ENCODE measurements around the gene PPAN. TPM values are rescaled to one million over a fixed set of nuclear protein-coding genes. Genes with fewer than 3 reads are reported as not detected.

The PPAN gene
- total and polyA plus RNA-seq, 9 donors, result 6.2 to 58.3 (median 37.8) TPM

DNA sequence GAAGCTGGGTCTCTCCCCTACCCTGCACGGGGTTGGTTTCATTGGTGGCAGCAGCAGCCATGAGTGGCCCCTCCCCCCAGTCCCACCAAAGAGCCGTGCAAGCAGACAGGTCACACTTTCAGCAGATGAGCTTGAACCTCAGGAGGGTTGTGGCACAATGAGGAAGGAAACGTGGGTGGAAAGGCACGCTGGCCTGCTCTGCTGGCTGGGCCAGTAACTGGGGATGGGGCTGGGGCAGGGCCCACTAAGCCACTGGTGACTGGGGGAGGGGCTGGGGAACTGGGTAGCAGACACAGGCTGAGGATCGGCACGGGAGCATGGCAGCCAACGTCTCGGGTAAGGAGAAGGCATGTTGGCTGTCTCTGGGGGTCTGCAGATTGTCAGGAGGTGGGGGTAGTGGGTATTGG is 5.2 kb downstream of the PPAN start, which contains the start of gene P2RY11:
TSS of gene P2RY11 (plus strand) at position 289 of the 407 bp plus-strand sequence. CDS start at position 318, 29 bp downstream.
- TF ChIP-seq POLR2A (IDR thresholded peaks at IDR 0.05) (no peak), EP300 (IDR thresholded peaks at IDR 0.05) (no peak)
- TF ChIP-seq, protein P1, sequence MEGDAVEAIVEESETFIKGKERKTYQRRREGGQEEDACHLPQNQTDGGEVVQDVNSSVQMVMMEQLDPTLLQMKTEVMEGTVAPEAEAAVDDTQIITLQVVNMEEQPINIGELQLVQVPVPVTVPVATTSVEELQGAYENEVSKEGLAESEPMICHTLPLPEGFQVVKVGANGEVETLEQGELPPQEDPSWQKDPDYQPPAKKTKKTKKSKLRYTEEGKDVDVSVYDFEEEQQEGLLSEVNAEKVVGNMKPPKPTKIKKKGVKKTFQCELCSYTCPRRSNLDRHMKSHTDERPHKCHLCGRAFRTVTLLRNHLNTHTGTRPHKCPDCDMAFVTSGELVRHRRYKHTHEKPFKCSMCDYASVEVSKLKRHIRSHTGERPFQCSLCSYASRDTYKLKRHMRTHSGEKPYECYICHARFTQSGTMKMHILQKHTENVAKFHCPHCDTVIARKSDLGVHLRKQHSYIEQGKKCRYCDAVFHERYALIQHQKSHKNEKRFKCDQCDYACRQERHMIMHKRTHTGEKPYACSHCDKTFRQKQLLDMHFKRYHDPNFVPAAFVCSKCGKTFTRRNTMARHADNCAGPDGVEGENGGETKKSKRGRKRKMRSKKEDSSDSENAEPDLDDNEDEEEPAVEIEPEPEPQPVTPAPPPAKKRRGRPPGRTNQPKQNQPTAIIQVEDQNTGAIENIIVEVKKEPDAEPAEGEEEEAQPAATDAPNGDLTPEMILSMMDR (IDR thresholded peaks at IDR 0.05), result no peak
- WGBS, 3 donors, result 60 to 63% (median 62%) methylated on average over 8 of the region's 8 CpGs
- Histone ChIP-seq H3K27ac (no peak within 1 kb of the TSS), H3K4me3 (no peak within 1 kb of the TSS), H3K9me3 (no peaks in the 10 kb centered on the region), H3K4me1 (ENCODE audit: insufficient read depth) (peaks cover 2% of the 10 kb centered on the region), H3K36me3 (no peaks in the 10 kb centered on the region), H3K27me3 (no peaks in the 10 kb centered on the region)
- no peak for DNase-seq
- intact Hi-C loops (cut with DNase I), result loop anchor here in 2 of 4 donors (10.0 kb wide), 2 partner anchors 113 to 133 kb away; no protein-coding TSS in a partner anchor

DNA sequence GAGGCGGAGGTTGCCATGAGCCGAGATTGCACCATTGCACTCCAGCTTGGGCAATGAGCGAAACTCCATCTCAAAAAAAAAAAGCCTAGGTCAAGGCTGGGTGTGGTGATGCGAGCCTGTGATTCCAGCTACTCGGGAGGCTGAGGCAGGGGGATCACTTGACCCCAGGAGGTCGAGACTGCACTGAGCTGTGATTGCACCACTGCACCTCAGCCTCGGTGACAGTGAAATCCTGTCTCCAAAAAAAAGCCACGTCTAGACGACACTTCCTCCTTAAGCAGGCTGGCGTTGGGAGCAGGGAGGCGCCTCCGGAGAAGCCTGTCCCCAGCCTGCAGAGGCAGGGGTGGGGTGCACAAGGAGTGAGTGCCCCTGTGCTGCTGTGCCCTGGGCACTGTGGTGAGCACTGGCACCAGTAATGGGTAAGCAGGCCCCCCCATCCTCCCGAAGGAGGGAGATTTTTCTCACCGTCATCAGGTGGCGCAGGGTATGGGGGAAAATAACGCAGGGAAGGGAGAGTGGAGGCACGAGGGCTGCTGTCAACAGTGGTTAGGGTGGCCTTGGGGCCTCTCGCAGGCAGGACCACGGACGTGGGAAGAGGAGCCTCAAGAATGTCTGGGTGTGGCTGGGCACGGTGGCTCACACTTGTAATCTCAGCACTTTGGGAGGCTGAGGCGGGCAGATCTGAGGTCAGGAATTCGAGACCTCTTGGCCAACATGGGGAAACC is 6.0 kb downstream of the PPAN start:
- intact Hi-C loops (cut with DNase I), result loop anchor here in 2 of 4 donors (10.0 kb wide), 2 partner anchors 113 to 133 kb away; no protein-coding TSS in a partner anchor
- no peak overlapping the region for H3K27ac ChIP-seq
- H3K4me3 ChIP-seq, result no peak overlapping the region
- DNase-seq, result no peak
- H3K4me1 ChIP-seq (ENCODE audit: insufficient read depth), result peaks cover under 1% of the 10 kb centered on the region
- no peak for TF ChIP-seq EP300 (IDR thresholded peaks at IDR 0.05)
- TF ChIP-seq, protein P1 (IDR thresholded peaks at IDR 0.05), result no peak
- no peak for TF ChIP-seq POLR2A (IDR thresholded peaks at IDR 0.05)
- H3K36me3 ChIP-seq, result no peaks in the 10 kb centered on the region
- no peaks in the 10 kb centered on the region for H3K9me3 ChIP-seq
- no peaks in the 10 kb centered on the region for H3K27me3 ChIP-seq
- 47 to 49% (median 49%) methylated on average over 23 of the region's 23 CpGs for WGBS, 3 donors

DNA sequence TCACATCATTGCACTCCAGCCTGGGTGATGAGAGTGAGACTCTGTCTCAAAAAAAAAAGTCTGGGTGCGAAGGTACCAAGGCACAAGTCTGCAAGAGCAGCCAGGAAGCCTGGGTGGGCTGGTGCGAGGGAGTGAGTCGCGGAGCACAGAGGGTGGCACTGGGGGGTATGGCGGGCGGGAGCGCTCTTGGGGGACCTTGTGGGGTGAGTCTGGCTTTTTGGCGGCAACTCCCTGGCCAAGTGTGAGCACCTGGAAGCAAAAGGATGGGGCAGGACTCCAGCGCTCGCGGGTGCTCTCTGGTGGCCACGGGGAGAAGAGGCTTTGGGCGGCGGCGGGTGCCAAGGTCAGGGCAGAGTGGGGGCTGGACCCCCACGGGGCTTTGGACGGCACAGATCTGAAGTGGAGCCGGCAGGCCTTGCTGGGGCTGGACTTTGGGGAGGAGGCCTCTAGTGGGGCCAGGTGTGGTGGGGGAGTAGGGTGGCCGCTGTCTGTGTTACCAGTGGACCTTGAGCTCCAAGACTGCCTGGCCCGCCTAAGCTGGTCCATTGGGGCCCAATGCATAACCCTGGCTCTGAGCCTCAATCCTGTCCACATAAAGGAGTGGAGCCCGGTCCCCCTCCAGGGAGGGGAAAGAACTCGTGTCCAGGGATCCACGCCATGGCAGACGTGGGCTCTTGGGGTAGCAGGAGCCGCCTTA is 6.9 kb downstream of the PPAN start:
- no peak for TF ChIP-seq POLR2A (IDR thresholded peaks at IDR 0.05)
- TF ChIP-seq, protein P1 (IDR thresholded peaks at IDR 0.05), result peak in 1 of 3 donors; percentile 43
- no peaks in the 10 kb centered on the region for H3K9me3 ChIP-seq
- WGBS, 3 donors, result 15 to 19% (median 19%) methylated on average over 20 to 25 of the region's 25 CpGs
- H3K27ac ChIP-seq, result peak overlapping the region in 1 of 2 donors; percentile 16
- H3K4me1 ChIP-seq (ENCODE audit: insufficient read depth), result no peaks in the 10 kb centered on the region
- no peaks in the 10 kb centered on the region for H3K36me3 ChIP-seq
- intact Hi-C loops (cut with DNase I), result loop anchor here in 2 of 4 donors (10.0 kb wide), 2 partner anchors 112 to 132 kb away; no protein-coding TSS in a partner anchor
- no peaks in the 10 kb centered on the region for H3K27me3 ChIP-seq
- DNase-seq, result peak in 3 of 5 donors; percentile 39 to 79 (median 68)
- H3K4me3 ChIP-seq, result no peak overlapping the region

DNA sequence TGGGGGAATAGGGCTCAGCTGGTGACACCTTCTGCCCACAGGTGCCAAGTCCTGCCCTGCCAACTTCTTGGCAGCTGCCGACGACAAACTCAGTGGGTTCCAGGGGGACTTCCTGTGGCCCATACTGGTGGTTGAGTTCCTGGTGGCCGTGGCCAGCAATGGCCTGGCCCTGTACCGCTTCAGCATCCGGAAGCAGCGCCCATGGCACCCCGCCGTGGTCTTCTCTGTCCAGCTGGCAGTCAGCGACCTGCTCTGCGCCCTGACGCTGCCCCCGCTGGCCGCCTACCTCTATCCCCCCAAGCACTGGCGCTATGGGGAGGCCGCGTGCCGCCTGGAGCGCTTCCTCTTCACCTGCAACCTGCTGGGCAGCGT is 7.4 kb downstream of the PPAN start:
- WGBS, 3 donors, result 59 to 67% (median 64%) methylated on average over 19 of the region's 19 CpGs
- H3K9me3 ChIP-seq, result no peaks in the 10 kb centered on the region
- H3K27me3 ChIP-seq, result no peaks in the 10 kb centered on the region
- H3K4me1 ChIP-seq (ENCODE audit: insufficient read depth), result no peaks in the 10 kb centered on the region
- H3K4me3 ChIP-seq, result no peak overlapping the region
- no peaks in the 10 kb centered on the region for H3K36me3 ChIP-seq
- intact Hi-C loops (cut with DNase I), result loop anchor here in 2 of 4 donors (10.0 kb wide), 2 partner anchors 111 to 131 kb away; no protein-coding TSS in a partner anchor
- H3K27ac ChIP-seq, result peak overlapping the region in 1 of 2 donors; percentile 16
- TF ChIP-seq, protein P1 (IDR thresholded peaks at IDR 0.05), result no peak
- peak in 1 of 5 donors; percentile 53 for DNase-seq

Measured in ovary (tissue), 9 donors.